ENCODE data around the gene SAPCD2.

- TF ChIP-seq ZNF274 (IDR thresholded peaks at IDR 0.05; ENCODE audit: low read depth, low read length), result no peak
- TF ChIP-seq YY1 (IDR thresholded peaks at IDR 0.05; ENCODE audit: insufficient read depth, insufficient read length), result no peak
- TF ChIP-seq SUZ12 (IDR thresholded peaks at IDR 0.05; ENCODE audit: extremely low read depth, insufficient read depth, insufficient read length), result no peak
These were observed 29.8 kb downstream of the SAPCD2 start for GRCh38 chr9:137040568-137040967.

Measured in NT2/D1 (cell line).